Mesendoderm (in vitro differentiated cells): ENCODE results near the gene ZNF783.

Source experiments
- DNase-seq: peaks from one replicate; pipeline ENCODE4 v3.0.0; 2013
- H2AK5ac ChIP-seq: 2 replicates; pipeline ENCODE4 v1.6.1; 2013; ENCODE audit warnings: low read length, inconsistent platforms
- H2BK120ac ChIP-seq: 2 replicates; pipeline ENCODE4 v1.6.1; 2013; ENCODE audit warnings: low read depth, mild to moderate bottlenecking, low read length, moderate library complexity, mixed read lengths
- H2BK15ac ChIP-seq: replicated peaks from 2 replicates; pipeline ENCODE4 v1.6.1; 2013; ENCODE audit warnings: low read depth, mild to moderate bottlenecking, moderate library complexity
- H2BK5ac ChIP-seq: 2 replicates; pipeline ENCODE4 v1.6.1; 2013; ENCODE audit warnings: low read length, inconsistent platforms
- H3K18ac ChIP-seq: 2 replicates; pipeline ENCODE4 v1.6.1; 2013; ENCODE audit warnings: mild to moderate bottlenecking, low read length, mixed read lengths
- H3K23ac ChIP-seq: one replicate; pipeline ENCODE4 v1.6.1; 2013; ENCODE audit warnings: low read length
- H3K27ac ChIP-seq: 2 replicates; pipeline ENCODE4 v1.5.1; 2013; ENCODE audit warnings: low read depth, mild to moderate bottlenecking, inconsistent platforms, low read length, moderate library complexity
- H3K27me3 ChIP-seq: 2 replicates; pipeline ENCODE4 v1.6.1; 2013; ENCODE audit warnings: low read length, control low read depth, mild to moderate bottlenecking, inconsistent platforms; ENCODE audit not compliant: insufficient read depth, poor library complexity
- H3K36me3 ChIP-seq: 2 replicates; pipeline ENCODE4 v1.6.1; 2013; ENCODE audit warnings: low read length, inconsistent platforms; ENCODE audit not compliant: control insufficient read depth, insufficient read depth
- H3K4ac ChIP-seq: one replicate; pipeline ENCODE4 v1.6.1; 2013; ENCODE audit warnings: low read depth, mild to moderate bottlenecking, low read length, moderate library complexity
- H3K4me1 ChIP-seq: 2 replicates; pipeline ENCODE4 v1.6.1; 2013; ENCODE audit warnings: low read depth, low read length, inconsistent platforms; ENCODE audit not compliant: control insufficient read depth
- H3K4me2 ChIP-seq: 2 replicates; pipeline ENCODE4 v1.6.1; 2013; ENCODE audit warnings: low read length
- H3K4me3 ChIP-seq: 2 replicates; pipeline ENCODE4 v1.5.1; 2013; ENCODE audit warnings: mild to moderate bottlenecking, low read length
- H3K56ac ChIP-seq: one replicate; pipeline ENCODE4 v1.6.1; 2013; ENCODE audit warnings: low read length
- H3K79me1 ChIP-seq: 2 replicates; pipeline ENCODE4 v1.6.1; 2013; ENCODE audit warnings: low read length, inconsistent platforms
- H3K79me2 ChIP-seq: 2 replicates; pipeline ENCODE4 v1.6.1; 2013; ENCODE audit warnings: mild to moderate bottlenecking, low read length; ENCODE audit not compliant: control insufficient read depth, insufficient read depth
- H3K9ac ChIP-seq: 2 replicates; pipeline ENCODE4 v1.6.1; 2013; ENCODE audit warnings: low read length, inconsistent platforms
- H4K5ac ChIP-seq: one replicate; pipeline ENCODE4 v1.6.1; 2013; ENCODE audit warnings: low read length
- H4K8ac ChIP-seq: one replicate; pipeline ENCODE4 v1.6.1; 2013; ENCODE audit warnings: low read depth, mild to moderate bottlenecking, control low read depth, low read length, moderate library complexity
- WGBS: extraction: QIAGEN DNeasy Blood & Tissue Kit; methylation state at CpG from one replicate; pipeline ENCODE4 v1.1.7; 2013; ENCODE audit warnings: low lambda C conversion rate, missing lambda C conversion rate; ENCODE audit not compliant: insufficient coverage; ENCODE audit errors: extremely low coverage; 5-methylcytosine and 5-hydroxymethylcytosine counted together

Gene ZNF783

DNA sequence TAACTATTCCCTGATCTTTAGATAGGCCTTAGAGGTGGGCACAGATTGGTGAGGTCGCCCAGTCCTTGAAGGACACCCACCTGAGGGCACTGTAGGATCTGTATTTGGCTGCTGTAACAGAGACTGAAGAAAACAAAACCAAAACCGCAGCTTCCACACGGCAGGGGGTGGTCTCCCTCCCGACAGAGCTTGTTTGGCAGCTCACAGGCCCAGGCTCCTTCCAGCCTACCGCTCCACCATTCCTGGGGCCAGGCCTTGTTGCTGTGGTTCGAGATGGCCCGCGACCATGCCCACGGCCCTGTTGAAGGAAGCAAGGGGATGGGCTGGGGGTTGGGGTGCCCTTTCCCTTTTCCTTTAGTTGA, 30.4 kb downstream of the ZNF783 start:
- Histone ChIP-seq H3K56ac (no peak overlapping the region), H2BK15ac (no peak overlapping the region), H3K9ac (no peak overlapping the region), H3K4me3 (no peak overlapping the region), H3K4me1 (no peaks in the 10 kb centered on the region), H2BK120ac (no peak overlapping the region), H3K79me1 (no peaks in the 10 kb centered on the region), H4K5ac (no peak overlapping the region), H3K27ac (no peak overlapping the region), H3K36me3 (no peaks in the 10 kb centered on the region), H3K18ac (no peak overlapping the region), H4K8ac (no peak overlapping the region), H2AK5ac (no peak overlapping the region), H3K4ac (no peak overlapping the region), H2BK5ac (no peak overlapping the region), H3K27me3 (no peaks in the 10 kb centered on the region), H3K79me2 (no peaks in the 10 kb centered on the region), H3K23ac (no peak overlapping the region), H3K4me2 (no peak overlapping the region)
- peak; percentile 45 for DNase-seq
- no CpG with 5 or more reads among the region's 9 CpGs for WGBS

DNA sequence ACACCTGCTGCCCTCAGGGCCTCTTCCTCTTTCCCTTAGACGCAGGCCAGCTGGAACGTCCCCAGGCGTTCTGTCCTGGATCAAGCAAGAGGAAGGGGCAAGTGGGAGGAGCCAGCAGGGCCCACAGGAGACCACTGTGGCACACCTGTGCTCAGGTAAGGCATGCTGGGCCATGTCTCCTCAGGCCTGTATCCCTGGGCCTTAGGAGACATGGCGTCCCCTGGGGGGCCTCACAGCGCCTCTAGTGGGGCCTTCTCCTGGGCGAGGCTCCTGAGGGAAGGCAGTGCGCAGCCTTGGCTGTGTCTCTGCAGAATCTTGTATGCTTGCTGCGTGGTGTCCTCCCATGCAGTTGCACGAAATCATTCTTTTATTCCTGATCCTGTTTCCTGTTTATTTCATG, 31.3 kb downstream of the ZNF783 start:
- H2AK5ac ChIP-seq: no peak overlapping the region
- no peak overlapping the region for H3K9ac ChIP-seq
- H2BK5ac ChIP-seq: no peak overlapping the region
- H3K4me1 ChIP-seq: no peaks in the 10 kb centered on the region
- no peak overlapping the region for H3K4me3 ChIP-seq
- DNase-seq: no peak
- H4K5ac ChIP-seq: no peak overlapping the region
- no peak overlapping the region for H3K18ac ChIP-seq
- WGBS: no CpG with 5 or more reads among the region's 9 CpGs
- no peaks in the 10 kb centered on the region for H3K27me3 ChIP-seq
- H3K79me2 ChIP-seq: no peaks in the 10 kb centered on the region
- no peaks in the 10 kb centered on the region for H3K36me3 ChIP-seq
- no peak overlapping the region for H2BK120ac ChIP-seq
- H3K4ac ChIP-seq: no peak overlapping the region
- H2BK15ac ChIP-seq: no peak overlapping the region
- no peak overlapping the region for H3K23ac ChIP-seq
- no peaks in the 10 kb centered on the region for H3K79me1 ChIP-seq
- H3K27ac ChIP-seq: no peak overlapping the region
- no peak overlapping the region for H3K4me2 ChIP-seq
- H3K56ac ChIP-seq: no peak overlapping the region
- H4K8ac ChIP-seq: no peak overlapping the region

DNA sequence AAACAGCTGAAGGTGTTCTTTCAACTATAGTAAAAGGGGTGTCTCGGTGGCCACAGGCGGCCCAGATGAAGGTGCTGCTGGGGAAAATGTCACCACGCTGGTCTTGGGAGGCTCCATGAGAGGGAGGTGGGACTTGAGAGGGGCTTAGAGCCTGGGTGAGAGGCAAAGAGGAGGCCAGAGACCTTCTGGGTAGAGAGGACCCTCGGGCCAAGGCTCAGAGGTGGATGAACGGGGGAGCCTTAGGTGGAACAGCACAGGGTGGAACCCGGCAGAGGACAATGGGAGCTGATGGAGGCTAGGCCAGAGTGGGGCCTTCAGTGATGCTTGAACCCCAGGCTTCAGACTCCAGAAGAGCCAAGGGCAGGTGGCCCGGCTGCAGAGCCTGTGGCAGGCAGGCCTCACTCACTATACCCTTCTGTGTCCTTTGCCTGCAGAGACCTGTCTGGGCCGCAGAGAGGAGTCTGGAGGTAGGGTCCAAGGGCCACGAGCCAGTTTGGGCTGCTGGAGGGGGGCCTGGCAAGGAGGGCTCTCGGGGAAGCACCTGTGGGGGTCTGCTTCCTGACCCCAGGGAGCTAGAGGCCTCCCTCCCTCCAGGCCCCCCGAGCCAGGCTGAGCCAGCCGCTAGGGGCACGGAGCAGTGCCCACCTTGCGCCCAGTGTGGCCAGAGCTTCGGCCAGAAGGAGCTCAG, 32.1 kb downstream of the ZNF783 start:
- no peaks in the 10 kb centered on the region for H3K4me1 ChIP-seq
- no peak overlapping the region for H2BK15ac ChIP-seq
- no peaks in the 10 kb centered on the region for H3K79me2 ChIP-seq
- no peak overlapping the region for H4K5ac ChIP-seq
- no peak overlapping the region for H3K23ac ChIP-seq
- DNase-seq: no peak
- no peak overlapping the region for H3K4me2 ChIP-seq
- no peak overlapping the region for H4K8ac ChIP-seq
- H3K9ac ChIP-seq: no peak overlapping the region
- H3K27me3 ChIP-seq: no peaks in the 10 kb centered on the region
- H3K79me1 ChIP-seq: no peaks in the 10 kb centered on the region
- no peak overlapping the region for H3K4ac ChIP-seq
- no peak overlapping the region for H3K4me3 ChIP-seq
- no CpG with 5 or more reads among the region's 15 CpGs for WGBS
- H2BK120ac ChIP-seq: no peak overlapping the region
- no peak overlapping the region for H3K27ac ChIP-seq
- no peaks in the 10 kb centered on the region for H3K36me3 ChIP-seq
- H3K18ac ChIP-seq: no peak overlapping the region
- no peak overlapping the region for H2BK5ac ChIP-seq
- H2AK5ac ChIP-seq: no peak overlapping the region
- H3K56ac ChIP-seq: no peak overlapping the region

DNA sequence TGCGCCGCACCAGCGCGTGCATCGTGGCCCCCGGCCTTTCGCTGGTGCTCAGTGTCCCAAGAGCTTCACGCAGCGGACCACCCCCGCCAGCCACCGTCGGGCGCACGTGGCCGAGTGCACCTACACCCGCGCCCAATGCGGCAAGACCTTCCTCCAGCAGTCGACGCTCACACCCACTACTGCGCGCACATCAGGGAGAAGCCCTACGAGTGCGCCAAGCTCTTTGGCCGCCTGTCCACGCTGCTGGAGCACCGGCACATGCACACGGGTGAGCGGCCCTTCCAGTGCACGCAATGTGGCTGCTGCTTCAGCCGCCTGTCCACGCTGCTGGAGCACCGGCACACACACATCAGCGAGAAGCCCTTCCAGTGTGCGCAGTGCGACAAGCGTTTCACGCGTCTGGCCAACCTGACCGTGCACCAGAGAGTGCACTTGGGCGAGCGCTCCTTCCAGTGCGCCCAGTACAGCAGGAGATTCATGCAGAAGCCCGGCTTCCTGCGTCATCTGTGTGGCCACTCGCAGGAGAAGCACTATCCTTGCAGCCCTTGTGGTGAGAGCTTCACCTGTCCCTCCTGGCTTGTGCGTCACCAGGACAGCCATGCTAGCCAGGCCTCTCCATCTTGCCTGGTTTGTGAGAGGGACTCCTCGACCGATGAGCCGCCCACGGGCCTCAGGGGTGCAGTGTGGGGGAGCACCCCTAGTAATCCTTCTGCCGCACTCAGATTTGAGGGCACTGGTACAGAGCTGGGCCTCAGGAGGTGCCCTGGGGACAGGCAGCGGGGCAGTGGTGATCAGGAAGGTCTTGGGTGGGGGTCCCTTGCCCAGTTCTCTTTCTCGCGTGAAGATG, 32.9 kb downstream of the ZNF783 start:
- Histone ChIP-seq H4K8ac (no peak overlapping the region), H3K27me3 (no peaks in the 10 kb centered on the region), H2BK15ac (no peak overlapping the region), H3K79me1 (no peaks in the 10 kb centered on the region), H3K4me1 (no peaks in the 10 kb centered on the region), H2AK5ac (no peak overlapping the region), H3K36me3 (no peaks in the 10 kb centered on the region), H3K79me2 (no peaks in the 10 kb centered on the region), H3K4ac (no peak overlapping the region), H4K5ac (no peak overlapping the region), H3K4me2 (no peak overlapping the region), H3K4me3 (no peak overlapping the region), H3K9ac (no peak overlapping the region), H3K27ac (no peak overlapping the region), H2BK120ac (no peak overlapping the region), H2BK5ac (no peak overlapping the region), H3K56ac (no peak overlapping the region), H3K23ac (no peak overlapping the region), H3K18ac (no peak overlapping the region)
- no peak for DNase-seq
- WGBS: no CpG with 5 or more reads among the region's 55 CpGs

DNA sequence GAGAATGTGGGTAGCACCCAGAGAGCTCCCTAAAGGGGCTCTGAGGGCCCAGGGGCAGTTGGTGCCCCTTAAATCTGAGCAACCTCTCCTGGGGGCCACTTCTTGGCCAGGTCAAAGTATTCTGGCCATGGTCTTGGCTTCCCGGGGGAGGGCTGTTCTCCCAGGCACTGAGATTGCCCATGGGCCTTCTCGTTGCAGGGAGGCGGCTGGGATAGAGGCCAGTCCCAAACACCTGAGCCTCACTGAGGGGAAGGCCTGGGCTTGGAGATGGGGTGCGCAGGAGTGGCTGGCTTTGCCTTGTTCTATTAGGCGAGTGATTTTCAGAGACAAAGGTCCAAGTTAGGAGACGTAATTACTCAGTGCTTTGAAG, 33.5 kb downstream of the ZNF783 start:
- no peak overlapping the region for H4K5ac ChIP-seq

More for the DNA sequence above, 33.5 kb downstream of the ZNF783 start:
- H3K56ac ChIP-seq: no peak overlapping the region
- H3K36me3 ChIP-seq: no peaks in the 10 kb centered on the region
- no peak overlapping the region for H3K4me2 ChIP-seq
- H3K18ac ChIP-seq: no peak overlapping the region
- no peak overlapping the region for H4K8ac ChIP-seq
- no peak overlapping the region for H2BK15ac ChIP-seq
- H2BK5ac ChIP-seq: no peak overlapping the region
- no peak overlapping the region for H2AK5ac ChIP-seq
- no peaks in the 10 kb centered on the region for H3K79me1 ChIP-seq
- H3K79me2 ChIP-seq: no peaks in the 10 kb centered on the region
- no peak overlapping the region for H3K27ac ChIP-seq
- H3K27me3 ChIP-seq: no peaks in the 10 kb centered on the region
- no peaks in the 10 kb centered on the region for H3K4me1 ChIP-seq
- WGBS: no CpG with 5 or more reads among the region's 6 CpGs
- H2BK120ac ChIP-seq: no peak overlapping the region
- no peak overlapping the region for H3K9ac ChIP-seq
- H3K4ac ChIP-seq: no peak overlapping the region
- no peak overlapping the region for H3K23ac ChIP-seq
- H3K4me3 ChIP-seq: no peak overlapping the region
- no peak for DNase-seq
